Stimulated activated CD4-positive, alpha-beta T cell treated with anti-CD3 and anti-CD28 coated beads, Interleukin-1b, Interleukin-23, amount 100 ng/mL, for 48 hours (primary cell): ENCODE data around the gene SORCS2.

ENCODE experiments used
- DNase-seq: peaks from one replicate; pipeline ENCODE4 v3.0.0-alpha.2; 2020

The SORCS2 gene

GRCh38 chr4:7421356-7422150 is 229.2 kb downstream of the SORCS2 start:
- DNase-seq, result no peak

- no peak for DNase-seq
These were observed 230.0 kb downstream of the SORCS2 start for GRCh38 chr4:7422151-7422897.

GRCh38 chr4:7422898-7423180 is 230.5 kb downstream of the SORCS2 start:
- no peak for DNase-seq

- DNase-seq, result no peak
These were observed 231.1 kb downstream of the SORCS2 start for GRCh38 chr4:7423391-7423790.

GRCh38 chr4:7423801-7424552 is 231.6 kb downstream of the SORCS2 start:
- DNase-seq, result no peak

- no peak for DNase-seq
These were observed 232.3 kb downstream of the SORCS2 start for GRCh38 chr4:7424553-7425111.

- no peak for DNase-seq
These were observed 232.8 kb downstream of the SORCS2 start for GRCh38 chr4:7425124-7425523.

- no peak for DNase-seq
These were observed 233.5 kb downstream of the SORCS2 start for GRCh38 chr4:7425591-7426468.

- no peak for DNase-seq
These were observed 234.3 kb downstream of the SORCS2 start for GRCh38 chr4:7426525-7427171.

- DNase-seq, result no peak
These were observed 235.0 kb downstream of the SORCS2 start for GRCh38 chr4:7427361-7427760.

GRCh38 chr4:7427831-7428260 is 235.5 kb downstream of the SORCS2 start:
- DNase-seq, result no peak

GRCh38 chr4:7428261-7429068 is 236.1 kb downstream of the SORCS2 start:
- DNase-seq, result no peak

GRCh38 chr4:7429069-7429416 is 236.7 kb downstream of the SORCS2 start:
- DNase-seq, result no peak

- DNase-seq, result no peak
These were observed 237.3 kb downstream of the SORCS2 start for GRCh38 chr4:7429601-7430078.

GRCh38 chr4:7430368-7430964 is 238.1 kb downstream of the SORCS2 start:
- no peak for DNase-seq

GRCh38 chr4:7430965-7431695 is 238.8 kb downstream of the SORCS2 start:
- DNase-seq, result no peak

- DNase-seq, result no peak
These were observed 239.6 kb downstream of the SORCS2 start for GRCh38 chr4:7431696-7432530.

GRCh38 chr4:7432531-7433375 is 240.4 kb downstream of the SORCS2 start:
- DNase-seq, result no peak
